ENCODE data around the gene BCR. TPM values are rescaled to one million over a fixed set of nuclear protein-coding genes. Genes with fewer than 3 reads are reported as not detected.

BCR gene
- total RNA-seq, 4 donors from 2014 or later = 72.8 to 87.8 (median 79.3) TPM

DNA sequence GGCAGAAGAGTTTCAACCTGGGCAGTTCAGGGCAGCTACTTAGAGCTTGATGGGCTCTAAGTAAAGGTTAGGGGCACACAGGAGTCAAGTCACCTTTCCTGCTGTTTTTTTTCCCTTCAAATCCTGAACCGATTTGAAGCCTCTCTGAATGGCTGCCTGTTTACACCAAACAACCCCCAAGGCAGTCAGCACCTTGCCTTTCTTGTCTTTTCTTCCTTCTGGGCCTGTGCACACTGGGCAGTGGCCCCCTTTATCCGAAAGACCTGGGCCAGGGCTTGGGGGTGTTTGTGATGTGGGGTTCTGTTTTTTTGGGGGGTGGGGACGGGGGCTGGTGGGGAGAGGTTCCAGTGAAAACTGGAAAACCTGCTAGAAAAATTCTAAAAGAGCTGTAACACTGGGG, 42.8 kb upstream of the BCR start:
- Histone ChIP-seq H3K27me3 (no peaks in the 10 kb centered on the region), H3K27ac (peak overlapping the region; percentile 75), H3K9me3 (no peaks in the 10 kb centered on the region), H3K4me1 (peaks cover 46% of the 10 kb centered on the region), H3K4me3 (no peak overlapping the region), H3K36me3 (no peaks in the 10 kb centered on the region)
- TF ChIP-seq POLR2AphosphoS5 (IDR thresholded peaks at IDR 0.05) (no peak), EP300 (IDR thresholded peaks at IDR 0.05) (no peak), CTCF (IDR thresholded peaks at IDR 0.05) (no peak), POLR2A (IDR thresholded peaks at IDR 0.05) (no peak)
- 44% methylated on average over 3 of the region's 3 CpGs for WGBS
- no peak for DNase-seq (ENCODE audit: low spot score in 2 of 2)

DNA sequence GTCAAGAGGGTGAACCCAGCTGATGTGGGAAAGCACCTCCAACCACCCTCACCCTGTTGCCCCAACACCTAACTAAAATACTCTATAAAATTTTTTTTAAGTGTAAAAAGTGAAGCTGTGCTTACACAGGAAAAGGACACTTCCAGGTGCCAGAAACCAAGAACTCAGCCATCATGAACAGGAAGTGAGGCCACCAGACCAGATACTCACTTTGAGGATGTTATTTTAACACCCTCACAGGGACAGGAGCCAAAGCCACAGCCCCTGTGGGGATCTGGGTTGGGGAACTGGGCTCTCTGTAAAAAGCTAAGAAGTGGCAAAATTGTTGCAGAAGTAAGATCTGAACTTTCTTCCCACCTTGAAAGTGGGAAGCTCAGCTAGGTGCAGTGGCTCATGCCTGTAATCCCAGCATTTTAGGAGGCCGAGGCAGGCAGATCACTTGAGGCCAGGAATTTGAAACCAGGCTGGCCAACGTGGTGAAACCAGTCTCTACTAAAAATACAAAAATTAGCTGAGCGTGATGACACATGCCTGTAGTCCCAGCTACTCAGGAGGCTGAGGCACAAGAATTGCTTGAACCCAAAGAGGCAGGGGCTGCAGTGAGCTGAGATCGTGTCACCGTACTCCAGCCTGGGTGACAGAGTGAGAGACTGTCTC, 42.3 kb upstream of the BCR start:
- WGBS = 21% methylated on average over 5 of the region's 5 CpGs
- Histone ChIP-seq H3K27me3 (no peaks in the 10 kb centered on the region), H3K36me3 (no peaks in the 10 kb centered on the region), H3K4me3 (no peak overlapping the region), H3K4me1 (peaks cover 48% of the 10 kb centered on the region), H3K9me3 (no peaks in the 10 kb centered on the region), H3K27ac (peak overlapping the region; percentile 75)
- no peak for DNase-seq (ENCODE audit: low spot score in 2 of 2)
- TF ChIP-seq EP300 (IDR thresholded peaks at IDR 0.05) (no peak), POLR2AphosphoS5 (IDR thresholded peaks at IDR 0.05) (no peak), POLR2A (IDR thresholded peaks at IDR 0.05) (no peak), CTCF (IDR thresholded peaks at IDR 0.05) (no peak)

DNA sequence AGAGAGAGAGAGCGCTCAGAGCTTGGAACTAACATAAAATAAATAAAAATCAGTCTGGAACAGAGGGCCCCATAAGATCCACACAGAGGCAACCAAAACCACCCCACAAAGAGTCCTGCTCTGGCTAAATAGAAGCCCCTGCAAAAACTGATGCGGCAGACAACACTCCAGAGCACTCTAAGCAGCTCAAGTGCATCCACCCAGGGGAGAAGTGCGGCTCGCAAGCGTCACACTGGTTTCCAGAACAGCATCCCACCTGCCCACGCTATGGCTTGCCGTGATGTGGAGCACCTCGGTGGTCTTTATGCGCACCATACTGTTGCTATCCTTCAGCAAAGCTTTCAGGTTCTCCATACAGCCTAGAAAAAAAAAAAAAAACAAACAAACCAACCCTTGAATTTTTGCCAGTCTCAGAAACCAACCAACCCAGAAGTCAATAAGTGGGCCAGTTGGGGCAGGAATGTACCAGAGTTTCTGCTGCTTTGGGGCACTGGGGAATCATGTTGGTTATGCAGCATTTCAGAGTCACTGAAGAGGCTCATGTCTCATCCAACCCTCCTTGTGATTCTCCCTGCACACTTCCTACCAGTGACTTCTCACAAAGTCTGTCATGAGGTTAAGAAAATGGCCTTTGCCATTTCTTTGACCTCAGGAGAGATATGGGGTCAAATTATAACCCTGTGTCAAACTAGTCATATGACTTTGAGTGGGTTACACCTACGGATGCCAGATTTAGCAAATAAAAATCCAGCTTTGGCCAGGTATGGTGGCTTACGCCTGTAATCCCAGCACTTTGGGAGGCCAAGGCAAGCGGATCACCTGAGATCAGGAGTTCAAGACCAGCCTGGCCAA, 41.5 kb upstream of the BCR start:
- no peak for TF ChIP-seq POLR2A (IDR thresholded peaks at IDR 0.05)
- TF ChIP-seq EP300 (IDR thresholded peaks at IDR 0.05) = no peak
- no peak for TF ChIP-seq POLR2AphosphoS5 (IDR thresholded peaks at IDR 0.05)
- no peak for TF ChIP-seq CTCF (IDR thresholded peaks at IDR 0.05)
- no peaks in the 10 kb centered on the region for H3K27me3 ChIP-seq
- H3K27ac ChIP-seq = peak overlapping the region; percentile 75
- DNase-seq (ENCODE audit: low spot score in 2 of 2) = no peak
- H3K4me3 ChIP-seq = no peak overlapping the region
- WGBS = 65% methylated on average over 12 of the region's 12 CpGs
- no peaks in the 10 kb centered on the region for H3K36me3 ChIP-seq
- H3K9me3 ChIP-seq = no peaks in the 10 kb centered on the region
- H3K4me1 ChIP-seq = peaks cover 48% of the 10 kb centered on the region

GRCh38 chr22:23140385-23140784, 39.9 kb upstream of the BCR start:
- peaks cover 59% of the 10 kb centered on the region for H3K4me1 ChIP-seq
- TF ChIP-seq CTCF (IDR thresholded peaks at IDR 0.05) = no peak
- no peak for TF ChIP-seq EP300 (IDR thresholded peaks at IDR 0.05)
- no peak for TF ChIP-seq POLR2AphosphoS5 (IDR thresholded peaks at IDR 0.05)
- TF ChIP-seq POLR2A (IDR thresholded peaks at IDR 0.05) = no peak
- H3K9me3 ChIP-seq = no peaks in the 10 kb centered on the region
- no peak overlapping the region for H3K4me3 ChIP-seq
- no peaks in the 10 kb centered on the region for H3K36me3 ChIP-seq
- no peaks in the 10 kb centered on the region for H3K27me3 ChIP-seq
- H3K27ac ChIP-seq = no peak overlapping the region
- DNase-seq (ENCODE audit: low spot score in 2 of 2) = no peak

GRCh38 chr22:23142546-23143105, 37.7 kb upstream of the BCR start:
- no peaks in the 10 kb centered on the region for H3K9me3 ChIP-seq
- H3K4me1 ChIP-seq = peaks cover 67% of the 10 kb centered on the region
- peak overlapping the region; percentile 63 for H3K27ac ChIP-seq
- DNase-seq (ENCODE audit: low spot score in 2 of 2) = no peak
- peak overlapping the region; percentile 39 for H3K4me3 ChIP-seq
- TF ChIP-seq POLR2A (IDR thresholded peaks at IDR 0.05) (no peak), POLR2AphosphoS5 (IDR thresholded peaks at IDR 0.05) (no peak), EP300 (IDR thresholded peaks at IDR 0.05) (no peak), CTCF (IDR thresholded peaks at IDR 0.05) (no peak)
- 84% methylated on average over 9 of the region's 9 CpGs for WGBS
- no peaks in the 10 kb centered on the region for H3K27me3 ChIP-seq
- H3K36me3 ChIP-seq = no peaks in the 10 kb centered on the region

All from suprapubic skin (tissue), 4 donors.